ENCODE results near the gene FAM53B.

Gene FAM53B

GRCh38 chr10:124660404-124661125, 83.6 kb downstream of the FAM53B start:
- DNase-seq (ENCODE audit: low spot score) = no peak

- DNase-seq (ENCODE audit: low spot score) = no peak
Observed at GRCh38 chr10:124659380-124659779, 84.8 kb downstream of the FAM53B start.

- DNase-seq (ENCODE audit: low spot score) = no peak
Observed at GRCh38 chr10:124658591-124659242, 85.5 kb downstream of the FAM53B start.

GRCh38 chr10:124657806-124658205, 86.4 kb downstream of the FAM53B start:
- DNase-seq (ENCODE audit: low spot score) = no peak

GRCh38 chr10:124656541-124656940, 87.6 kb downstream of the FAM53B start:
- no peak for DNase-seq (ENCODE audit: low spot score)

GRCh38 chr10:124656113-124656490, 88.1 kb downstream of the FAM53B start:
- DNase-seq (ENCODE audit: low spot score) = no peak

GRCh38 chr10:124655191-124656112, 88.7 kb downstream of the FAM53B start:
- no peak for DNase-seq (ENCODE audit: low spot score)

- no peak for DNase-seq (ENCODE audit: low spot score)
Observed at GRCh38 chr10:124654686-124655085, 89.5 kb downstream of the FAM53B start.

- no peak for DNase-seq (ENCODE audit: low spot score)
Observed at GRCh38 chr10:124653811-124654651, 90.1 kb downstream of the FAM53B start.

- no peak for DNase-seq (ENCODE audit: low spot score)
Observed at GRCh38 chr10:124653311-124653710, 90.9 kb downstream of the FAM53B start.

- DNase-seq (ENCODE audit: low spot score) = no peak
Observed at GRCh38 chr10:124652701-124653100, 91.5 kb downstream of the FAM53B start.

- no peak for DNase-seq (ENCODE audit: low spot score)
Observed at GRCh38 chr10:124652200-124652599, 92.0 kb downstream of the FAM53B start.

- DNase-seq (ENCODE audit: low spot score) = no peak
Observed at GRCh38 chr10:124651402-124651891, 92.7 kb downstream of the FAM53B start.

- no peak for DNase-seq (ENCODE audit: low spot score)
Observed at GRCh38 chr10:124650820-124651401, 93.3 kb downstream of the FAM53B start.

- DNase-seq (ENCODE audit: low spot score) = no peak
Observed at GRCh38 chr10:124650263-124650662, 93.9 kb downstream of the FAM53B start.

- no peak for DNase-seq (ENCODE audit: low spot score)
Observed at GRCh38 chr10:124649214-124649613, 95.0 kb downstream of the FAM53B start.

GRCh38 chr10:124648738-124649137, 95.4 kb downstream of the FAM53B start:
- no peak for DNase-seq (ENCODE audit: low spot score)

GRCh38 chr10:124648131-124648475, 96.1 kb downstream of the FAM53B start:
- no peak for DNase-seq (ENCODE audit: low spot score)

- no peak for DNase-seq (ENCODE audit: low spot score)
Observed at GRCh38 chr10:124647421-124648130, 96.6 kb downstream of the FAM53B start.

GRCh38 chr10:124646483-124647352, 97.5 kb downstream of the FAM53B start:
- DNase-seq (ENCODE audit: low spot score) = no peak

Measured in left forelimb (tissue), 1 donor.